GM23248 (cell line): ENCODE results near the gene CLMP. TPM values are rescaled to one million over a fixed set of nuclear protein-coding genes. Genes with fewer than 3 reads are reported as not detected.
A peak's percentile ranks its signal among the peaks of the same experiment; 100 is the strongest.

Experiments
- DNase-seq: peaks from one replicate; pipeline ENCODE4 v3.0.0-alpha.2; 2015
- H2AFZ ChIP-seq: fragments of 200-600 bp; sonication (generic); 2 replicates; pipeline ENCODE4 v1.6.1; 2016; ENCODE audit warnings: antibody characterized with exemption
- H3F3A ChIP-seq: fragments of 200-600 bp; sonication (generic); 2 replicates; pipeline ENCODE4 v1.6.1; 2016; ENCODE audit warnings: mild to moderate bottlenecking, antibody characterized with exemption, mixed run types; ENCODE audit not compliant: insufficient read depth
- H3K27ac ChIP-seq: fragments of 200-600 bp; sonication (generic); 2 replicates; pipeline ENCODE4 v1.5.1; 2016; ENCODE audit warnings: mild to moderate bottlenecking
- H3K27me3 ChIP-seq: fragments of 200-600 bp; sonication (generic); replicated peaks from 2 replicates; pipeline ENCODE4 v1.6.1; 2016; ENCODE audit warnings: mild to moderate bottlenecking; ENCODE audit not compliant: insufficient read depth
- H3K36me3 ChIP-seq: fragments of 200-600 bp; sonication (generic); 2 replicates; pipeline ENCODE4 v1.6.1; 2016; ENCODE audit warnings: low read depth, mild to moderate bottlenecking
- H3K4me1 ChIP-seq: fragments of 200-600 bp; sonication (generic); 2 replicates; pipeline ENCODE4 v1.6.1; 2016; ENCODE audit warnings: mild to moderate bottlenecking; ENCODE audit not compliant: insufficient read depth
- H3K4me2 ChIP-seq: fragments of 200-600 bp; sonication (generic); one replicate; pipeline ENCODE4 v1.6.1; 2016; ENCODE audit warnings: mild to moderate bottlenecking; ENCODE audit not compliant: unreplicated experiment
- H3K4me3 ChIP-seq: fragments of 200-600 bp; sonication (generic); 2 replicates; pipeline ENCODE4 v1.5.1; 2016; ENCODE audit warnings: mild to moderate bottlenecking
- H3K79me2 ChIP-seq: fragments of 200-600 bp; sonication (generic); 2 replicates; pipeline ENCODE4 v1.6.1; 2016; ENCODE audit warnings: mild to moderate bottlenecking; ENCODE audit not compliant: insufficient read depth
- H3K9ac ChIP-seq: fragments of 200-600 bp; sonication (generic); 2 replicates; pipeline ENCODE4 v1.6.1; 2016; ENCODE audit warnings: mild to moderate bottlenecking
- H3K9me2 ChIP-seq: fragments of 200-600 bp; sonication (generic); 2 replicates; pipeline ENCODE4 v1.6.1; 2016; ENCODE audit warnings: mixed run types, mild to moderate bottlenecking, moderate library complexity; ENCODE audit not compliant: insufficient read depth
- H3K9me3 ChIP-seq: fragments of 200-600 bp; sonication (generic); one replicate; pipeline ENCODE4 v1.6.1; 2017; ENCODE audit warnings: low read depth
- H4K20me1 ChIP-seq: fragments of 200-600 bp; sonication (generic); 2 replicates; pipeline ENCODE4 v1.6.0; 2016; ENCODE audit not compliant: insufficient read depth
- EZH2 ChIP-seq: fragments of 200-600 bp; sonication (generic); IDR thresholded peaks from 2 replicates; pipeline ENCODE4 v1.6.1; 2018; ENCODE audit warnings: antibody characterized with exemption, mild to moderate bottlenecking; ENCODE audit not compliant: insufficient read depth, poor library complexity, severe bottlenecking
- EZH2phosphoT487 ChIP-seq: fragments of 200-600 bp; sonication (generic); IDR thresholded peaks from 2 replicates; pipeline ENCODE4 v1.6.1; 2018; ENCODE audit warnings: antibody characterized with exemption, moderate library complexity, mild to moderate bottlenecking, low read depth; ENCODE audit not compliant: insufficient read depth
- WGBS, 2 experiments: methylation state at CpG; one replicate each; pipeline ENCODE4 v1.1.6; 2015 to 2017; ENCODE audit warnings: low lambda C conversion rate in 2 of 2, low coverage in 1 of 2; ENCODE audit errors: missing lambda C conversion rate in 2 of 2; 5-methylcytosine and 5-hydroxymethylcytosine counted together
- in situ Hi-C: fragments of 300-500 bp; cut with MboI; formaldehyde crosslinking; loops from 2 replicates; pipeline ENCODE4 v1.15.0; 2020
- polyA plus RNA-seq: library from polyadenylated mRNA; unstranded; fragments of >200 nt; fragmentation: Nextera tagmentation; extraction: Ambion mirVana; gene quantifications from 2 replicates; pipeline ENCODE4 v1.2.1, GENCODE V29; 2016
- total RNA-seq: library from RNA; depleted of rRNA; stranded (reverse); fragments of >200 nt; shearing (Covaris generic); gene quantifications from 2 replicates; pipeline ENCODE4 v1.2.3, GENCODE V29; 2014

The CLMP gene
- total and polyA plus RNA-seq, 2 experiments from 2014 or later, result 166 to 215 TPM

DNA sequence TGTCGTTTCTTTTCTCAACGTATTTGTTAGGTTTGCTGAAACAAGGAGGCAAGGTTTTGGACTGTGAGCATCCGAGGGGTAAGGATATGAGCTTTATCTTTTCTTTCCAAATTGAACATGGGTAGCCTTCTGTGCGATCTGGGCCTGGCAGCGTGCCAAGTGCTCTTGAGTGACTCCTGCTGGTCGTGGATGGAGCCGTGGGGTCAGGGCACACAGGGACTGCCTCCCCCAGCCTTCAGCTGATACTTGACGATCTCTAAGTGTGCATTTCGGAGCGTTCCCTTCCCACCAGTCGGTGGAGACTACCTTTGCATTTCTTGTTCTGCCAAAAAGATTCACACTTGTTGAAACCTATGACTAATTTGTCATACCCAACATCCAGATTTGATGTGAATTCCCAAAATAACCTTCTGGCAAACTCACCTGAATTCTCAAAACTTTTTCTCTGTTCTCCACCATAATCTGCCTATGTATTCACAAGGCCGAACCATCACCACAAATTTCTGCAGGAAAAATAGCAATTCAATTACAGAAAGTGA is 40.1 kb upstream of the CLMP start:
- peak overlapping the region; percentile 62 for H2AFZ ChIP-seq
- in situ Hi-C loops, result no loop called here
- no peaks in the 10 kb centered on the region for H4K20me1 ChIP-seq
- WGBS, 2 experiments, result 55% methylated on average over 12 of the region's 12 CpGs
- H3K4me1 ChIP-seq, result peaks cover 51% of the 10 kb centered on the region
- H3K9me2 ChIP-seq, result no peaks in the 10 kb centered on the region
- TF ChIP-seq EZH2, result no peak
- no peak for TF ChIP-seq EZH2phosphoT487
- H3K36me3 ChIP-seq, result no peaks in the 10 kb centered on the region
- H3K9me3 ChIP-seq, result no peaks in the 10 kb centered on the region
- H3K9ac ChIP-seq, result peak overlapping the region; percentile 56
- DNase-seq, result peak; percentile 60
- H3F3A ChIP-seq, result peaks cover 71% of the 10 kb centered on the region
- H3K4me2 ChIP-seq, result peak overlapping the region; percentile 33
- peak overlapping the region; percentile 65 for H3K27ac ChIP-seq
- H3K79me2 ChIP-seq, result no peaks in the 10 kb centered on the region; the same call in 1 of the 2 replicates
- peak overlapping the region; percentile 36 for H3K4me3 ChIP-seq
- H3K27me3 ChIP-seq, result no peaks in the 10 kb centered on the region

DNA sequence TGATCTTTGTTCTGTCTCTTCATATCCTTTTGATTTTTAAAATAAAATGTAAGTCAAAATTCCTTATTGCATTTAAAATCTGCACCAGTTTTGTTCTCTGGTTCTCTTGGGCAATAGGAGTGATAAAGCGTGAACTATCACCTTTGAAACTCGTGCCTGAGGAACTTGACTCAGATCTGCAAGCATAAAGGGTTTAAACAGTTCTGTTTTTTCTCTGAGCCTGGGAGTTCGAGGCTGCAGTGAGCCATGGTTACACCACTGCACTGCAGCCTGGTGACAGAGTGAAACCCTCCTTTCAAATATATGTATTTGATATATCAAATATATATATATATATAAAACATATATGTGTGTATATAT is 38.9 kb upstream of the CLMP start:
- no peaks in the 10 kb centered on the region for H3K9me2 ChIP-seq
- no peak overlapping the region for H3K27ac ChIP-seq
- peaks cover 60% of the 10 kb centered on the region for H3F3A ChIP-seq
- H3K36me3 ChIP-seq, result no peaks in the 10 kb centered on the region
- 75 to 81% methylated on average over 3 of the region's 3 CpGs for WGBS, 2 experiments
- no peak overlapping the region for H3K4me2 ChIP-seq
- H3K9me3 ChIP-seq, result no peaks in the 10 kb centered on the region
- in situ Hi-C loops, result no loop called here
- DNase-seq, result no peak
- no peaks in the 10 kb centered on the region for H3K27me3 ChIP-seq
- no peaks in the 10 kb centered on the region; the same call in 1 of the 2 replicates for H3K79me2 ChIP-seq
- H3K4me1 ChIP-seq, result peaks cover 39% of the 10 kb centered on the region
- H3K9ac ChIP-seq, result no peak overlapping the region
- no peak for TF ChIP-seq EZH2
- no peak for TF ChIP-seq EZH2phosphoT487
- no peaks in the 10 kb centered on the region for H4K20me1 ChIP-seq
- no peak overlapping the region for H3K4me3 ChIP-seq
- no peak overlapping the region; the same call in 1 of the 2 replicates for H2AFZ ChIP-seq

DNA sequence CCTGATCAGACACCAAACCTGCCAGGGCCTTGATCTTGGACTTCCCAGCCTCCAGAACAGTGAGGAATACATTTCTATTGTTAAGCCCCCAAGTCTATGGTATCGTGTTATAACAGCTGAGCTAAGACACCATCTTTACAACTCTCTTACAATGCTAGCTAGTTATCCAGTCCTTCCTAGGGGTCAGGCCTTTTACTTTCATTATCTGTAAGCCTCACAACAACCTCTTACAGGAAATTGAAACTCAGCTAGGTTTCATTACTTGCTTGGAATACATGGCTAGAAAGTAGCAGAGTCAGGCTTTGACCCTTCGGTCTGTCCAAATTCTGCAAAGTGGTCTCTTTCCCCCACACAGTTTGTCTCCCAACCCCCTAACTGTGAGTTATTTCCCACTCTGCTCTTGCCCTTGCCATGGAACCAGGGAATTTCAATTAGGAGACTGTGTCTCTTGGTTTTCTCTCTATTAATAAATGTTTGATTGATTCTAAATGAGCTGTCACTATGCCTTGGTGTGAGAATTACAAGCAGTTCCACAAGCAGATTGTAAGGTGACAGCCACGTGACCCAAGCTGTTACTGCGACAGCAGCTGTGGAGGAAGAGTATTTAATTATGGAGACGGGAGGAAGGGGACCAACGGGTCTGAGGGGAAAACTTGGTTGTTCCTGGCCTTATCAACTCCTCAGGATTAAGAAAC is 38.4 kb upstream of the CLMP start:
- Histone ChIP-seq H3K9me2 (no peaks in the 10 kb centered on the region), H4K20me1 (no peaks in the 10 kb centered on the region), H3K9ac (no peak overlapping the region), H3K79me2 (no peaks in the 10 kb centered on the region; the same call in 1 of the 2 replicates), H3K27ac (peak overlapping the region; percentile 91; the same call in 1 of the 2 replicates), H3K9me3 (no peaks in the 10 kb centered on the region), H2AFZ (peak overlapping the region; percentile 58), H3F3A (peaks cover 55% of the 10 kb centered on the region), H3K4me3 (no peak overlapping the region), H3K4me1 (peaks cover 37% of the 10 kb centered on the region), H3K27me3 (no peaks in the 10 kb centered on the region), H3K36me3 (no peaks in the 10 kb centered on the region), H3K4me2 (no peak overlapping the region)
- WGBS, 2 experiments, result 97 to 100% methylated on average over 6 of the region's 6 CpGs
- in situ Hi-C loops, result no loop called here
- TF ChIP-seq EZH2, result no peak
- TF ChIP-seq EZH2phosphoT487, result no peak
- DNase-seq, result peak; percentile 23

DNA sequence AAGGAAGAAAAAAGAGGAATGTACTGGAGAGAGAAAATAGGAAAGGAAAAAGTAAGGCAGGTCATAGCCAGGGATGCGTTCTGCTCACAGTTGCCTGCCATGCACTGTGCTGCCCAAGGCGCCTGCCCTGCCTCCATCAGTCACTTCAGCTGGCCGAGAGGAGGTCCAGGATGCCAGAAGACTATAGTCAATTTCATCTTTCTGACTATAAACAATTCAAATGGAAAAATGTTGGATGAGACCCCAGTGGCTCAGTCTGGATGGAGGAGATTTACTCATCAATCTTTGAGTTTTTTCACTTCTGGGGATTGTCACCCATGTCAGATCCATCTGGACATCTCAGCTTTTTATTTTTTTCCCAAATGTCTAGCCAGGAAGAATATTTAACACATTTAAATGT is 36.7 kb upstream of the CLMP start:
- Histone ChIP-seq H3K4me2 (peak overlapping the region; percentile 79), H3K9me3 (no peaks in the 10 kb centered on the region), H3K9ac (peak overlapping the region; percentile 65), H3K36me3 (no peaks in the 10 kb centered on the region), H3K27me3 (no peaks in the 10 kb centered on the region), H3K9me2 (no peaks in the 10 kb centered on the region), H3K4me1 (peaks cover 32% of the 10 kb centered on the region), H3K4me3 (peak overlapping the region; percentile 42), H3K27ac (peak overlapping the region; percentile 91), H3F3A (peaks cover 45% of the 10 kb centered on the region), H2AFZ (peak overlapping the region; percentile 46), H3K79me2 (no peaks in the 10 kb centered on the region), H4K20me1 (no peaks in the 10 kb centered on the region)
- peak; percentile 71 for DNase-seq
- TF ChIP-seq EZH2phosphoT487 (no peak), EZH2 (no peak)
- WGBS, 2 experiments, result 0 to 4% methylated on average over 3 of the region's 3 CpGs
- in situ Hi-C loops, result no loop called here
